RWPE2 (cell line): ENCODE results near the gene PLCG2.

ENCODE experiments used
- ATAC-seq: fragments of 200-7000 bp; cut with Tn5 transposase; 3 replicates; pipeline ENCODE4 v1.9.1; 2021; ENCODE audit warnings: low read depth
- DNase-seq: peaks from one replicate; pipeline ENCODE4 v3.0.0-alpha.2; 2020; ENCODE audit warnings: low spot score
- H3K27ac ChIP-seq: fragments of 450-650 bp; 2 replicates; pipeline ENCODE4 v1.5.1; 2017; ENCODE audit warnings: mild to moderate bottlenecking; ENCODE audit not compliant: poor library complexity, severe bottlenecking
- H3K27me3 ChIP-seq: fragments of 250-450 bp; sonication (Bioruptor Pico); 2 replicates; pipeline ENCODE4 v1.5.1; 2021; ENCODE audit warnings: mild to moderate bottlenecking, moderate library complexity; ENCODE audit not compliant: insufficient read depth, poor library complexity, severe bottlenecking
- H3K36me3 ChIP-seq: fragments of 250-450 bp; sonication (Bioruptor Pico); 2 replicates; pipeline ENCODE4 v1.5.1; 2020; ENCODE audit warnings: low read depth, mild to moderate bottlenecking, moderate library complexity
- H3K4me1 ChIP-seq: fragments of 250-450 bp; sonication (Bioruptor Pico); 2 replicates; pipeline ENCODE4 v1.5.1; 2021; ENCODE audit warnings: mild to moderate bottlenecking, moderate library complexity; ENCODE audit not compliant: insufficient read depth, poor library complexity, severe bottlenecking
- H3K4me3 ChIP-seq: fragments of 250-450 bp; sonication (Bioruptor Pico); 2 replicates; pipeline ENCODE4 v1.5.1; 2021; ENCODE audit warnings: mild to moderate bottlenecking, moderate library complexity; ENCODE audit not compliant: severe bottlenecking
- H3K9me3 ChIP-seq: fragments of 250-450 bp; sonication (Bioruptor Pico); 2 replicates; pipeline ENCODE4 v1.5.1; 2021; ENCODE audit warnings: mild to moderate bottlenecking, moderate library complexity; ENCODE audit not compliant: severe bottlenecking
- CTCF ChIP-seq: fragments of 450-650 bp; IDR thresholded peaks from one replicate; pipeline ENCODE4 v1.5.1; 2017; ENCODE audit warnings: mild to moderate bottlenecking, moderate library complexity; ENCODE audit not compliant: poor library complexity, severe bottlenecking

PLCG2 gene

DNA sequence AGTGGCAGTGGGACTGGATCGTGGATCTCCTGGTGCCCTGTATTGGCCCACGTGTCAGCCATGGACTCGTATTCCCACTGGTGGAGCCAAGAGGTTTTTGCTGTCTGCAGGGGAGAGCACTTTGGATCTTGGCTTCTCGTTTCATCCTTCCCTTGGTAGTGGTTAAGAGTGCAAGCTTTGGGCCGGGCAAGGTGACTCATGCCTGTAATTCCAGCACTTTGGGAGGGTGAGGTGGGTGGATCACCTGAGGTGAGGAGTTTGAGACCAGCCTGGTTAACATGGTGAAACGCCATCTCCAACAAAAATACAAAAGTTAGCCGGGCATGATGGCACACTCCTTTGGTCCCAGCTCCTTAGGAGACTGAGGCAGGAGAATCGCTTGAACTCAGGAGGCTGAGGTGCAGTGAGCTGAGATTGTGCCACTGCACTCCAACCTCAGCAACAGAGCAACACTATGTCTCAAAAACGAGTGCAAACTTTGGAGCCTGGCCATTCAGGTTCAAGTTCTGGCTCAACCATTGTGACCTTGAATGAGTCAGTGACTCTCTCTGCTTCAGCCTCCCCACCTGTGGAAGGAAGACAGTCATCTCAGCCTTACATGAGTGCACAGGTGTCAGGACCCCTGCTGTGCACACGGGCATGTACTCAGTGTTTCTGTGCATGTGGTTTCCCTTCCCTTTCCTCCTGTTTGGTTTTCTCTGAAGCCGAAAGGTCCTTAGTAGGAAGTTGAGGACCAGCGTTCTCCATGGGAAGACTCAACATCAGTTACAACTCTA is 57.4 kb downstream of the PLCG2 start:
- TF ChIP-seq CTCF, result no peak
- DNase-seq, result no peak
- no peak overlapping the region for H3K27ac ChIP-seq
- ATAC-seq, result no peak
- H3K36me3 ChIP-seq, result no peaks in the 10 kb centered on the region
- no peak overlapping the region for H3K4me3 ChIP-seq
- H3K9me3 ChIP-seq, result no peaks in the 10 kb centered on the region
- no peaks in the 10 kb centered on the region for H3K27me3 ChIP-seq
- H3K4me1 ChIP-seq, result peaks cover 6% of the 10 kb centered on the region

DNA sequence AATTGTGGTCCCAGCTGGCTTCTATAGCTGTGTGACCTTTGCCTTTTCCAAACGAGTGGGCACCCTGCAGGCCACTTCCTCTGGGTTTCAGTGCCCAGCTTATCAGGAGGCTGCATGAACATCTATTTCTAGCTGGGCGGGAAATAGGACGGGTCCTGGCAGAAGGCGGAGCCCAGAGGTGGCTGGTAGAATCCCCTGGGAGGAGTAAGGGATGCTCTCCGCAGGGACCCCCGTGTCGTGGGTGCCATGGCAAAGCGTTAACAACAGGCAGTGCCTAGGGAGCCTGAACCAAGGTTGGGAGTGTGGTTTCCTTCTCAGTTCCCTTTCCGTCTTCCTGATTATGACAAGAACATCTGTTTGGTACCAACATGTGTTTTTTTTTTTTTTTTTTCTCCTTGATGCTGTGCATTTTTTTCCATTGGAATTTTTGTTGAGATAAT is 58.2 kb downstream of the PLCG2 start:
- no peak overlapping the region for H3K27ac ChIP-seq
- DNase-seq, result no peak
- no peaks in the 10 kb centered on the region for H3K27me3 ChIP-seq
- ATAC-seq, result no peak
- H3K9me3 ChIP-seq, result no peaks in the 10 kb centered on the region
- TF ChIP-seq CTCF, result no peak
- H3K4me1 ChIP-seq, result peaks cover 6% of the 10 kb centered on the region
- no peak overlapping the region for H3K4me3 ChIP-seq
- H3K36me3 ChIP-seq, result no peaks in the 10 kb centered on the region

DNA sequence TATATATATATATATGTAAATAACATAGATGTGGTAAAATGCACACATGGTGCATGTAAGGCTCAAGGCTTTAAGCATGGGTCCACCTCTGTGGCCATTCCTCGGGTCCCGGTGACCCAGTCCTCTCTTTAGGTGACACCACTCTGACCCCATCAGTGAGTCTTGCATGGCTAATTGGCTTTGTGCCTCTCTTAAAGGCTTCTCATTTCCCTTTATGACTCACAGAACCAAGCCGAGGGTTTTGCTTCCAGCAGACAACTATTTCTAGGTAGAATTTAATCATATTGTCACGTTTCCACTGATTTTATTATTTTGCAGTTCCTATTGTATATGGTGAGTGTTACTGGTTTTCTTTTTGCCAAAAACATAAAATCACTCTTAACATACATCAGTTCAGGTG is 59.7 kb downstream of the PLCG2 start:
- no peak overlapping the region for H3K4me3 ChIP-seq
- DNase-seq (no peak), ATAC-seq (peak; percentile 68; the same call in 2 of the 3 replicates)
- no peak for TF ChIP-seq CTCF
- H3K27me3 ChIP-seq, result no peaks in the 10 kb centered on the region
- H3K36me3 ChIP-seq, result no peaks in the 10 kb centered on the region
- no peak overlapping the region for H3K27ac ChIP-seq
- peaks cover 10% of the 10 kb centered on the region for H3K4me1 ChIP-seq
- H3K9me3 ChIP-seq, result no peaks in the 10 kb centered on the region

DNA sequence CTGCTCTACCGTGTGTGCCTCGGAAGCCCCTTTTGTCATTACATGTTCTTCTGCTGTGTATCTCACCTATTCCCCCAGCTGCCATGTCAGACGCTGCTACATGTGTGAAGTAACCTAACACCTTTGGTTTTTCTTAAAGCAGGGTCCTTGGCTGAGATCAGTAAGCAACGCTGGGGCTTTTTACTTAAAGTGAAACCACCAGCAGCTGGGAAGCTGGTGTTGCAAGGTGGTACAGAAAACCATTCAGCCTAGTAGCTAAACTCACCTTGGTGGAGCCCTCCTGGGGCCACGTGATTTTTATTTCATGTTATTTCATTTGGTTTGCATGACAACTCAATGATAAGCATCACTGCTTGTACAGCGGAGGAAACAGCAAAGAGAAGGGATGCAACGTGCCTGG is 62.6 kb downstream of the PLCG2 start:
- no peaks in the 10 kb centered on the region for H3K36me3 ChIP-seq
- H3K4me1 ChIP-seq, result peaks cover 13% of the 10 kb centered on the region
- DNase-seq, result no peak
- H3K4me3 ChIP-seq, result no peak overlapping the region
- H3K27me3 ChIP-seq, result no peaks in the 10 kb centered on the region
- H3K27ac ChIP-seq, result no peak overlapping the region
- H3K9me3 ChIP-seq, result no peaks in the 10 kb centered on the region
- ATAC-seq, result no peak
- TF ChIP-seq CTCF, result no peak

GRCh38 chr16:81842564-81843242 is 63.6 kb downstream of the PLCG2 start:
- no peak for DNase-seq
- no peak for ATAC-seq

More at GRCh38 chr16:81842564-81843242, 63.6 kb downstream of the PLCG2 start:
- no peak for TF ChIP-seq CTCF
- no peaks in the 10 kb centered on the region for H3K9me3 ChIP-seq
- no peak overlapping the region for H3K4me3 ChIP-seq
- H3K4me1 ChIP-seq, result peaks cover 13% of the 10 kb centered on the region
- no peaks in the 10 kb centered on the region for H3K36me3 ChIP-seq
- no peaks in the 10 kb centered on the region for H3K27me3 ChIP-seq
- H3K27ac ChIP-seq, result no peak overlapping the region
